Nephron (organoid): Measurements from ENCODE around the gene ZNF654.
"Not testable (repeated sequence)": the region's sequence is repeated elsewhere in the genome, so short reads cannot be mapped to it uniquely, and the experiment has no call there.

ENCODE experiments used
- H3K27ac Mint-ChIP-seq, 3 experiments: 2 replicates each; pipeline ENCODE4 v1.8.0; 2020; ENCODE audit warnings: mixed read lengths in 3 of 3, mild to moderate bottlenecking in 2 of 3, moderate library complexity in 1 of 3
- H3K27me3 Mint-ChIP-seq: 2 replicates; pipeline ENCODE4 v1.8.0; 2021; ENCODE audit warnings: low read depth, mild to moderate bottlenecking, moderate library complexity, mixed read lengths
- H3K36me3 Mint-ChIP-seq: 2 replicates; pipeline ENCODE4 v1.8.0; 2020; ENCODE audit warnings: low read depth, mixed read lengths
- H3K4me1 Mint-ChIP-seq: 2 replicates; pipeline ENCODE4 v1.8.0; 2020; ENCODE audit warnings: mixed read lengths
- H3K4me3 Mint-ChIP-seq, 3 experiments: 2 replicates each; pipeline ENCODE4 v1.8.0; 2020; ENCODE audit warnings: mild to moderate bottlenecking in 3 of 3, mixed read lengths in 3 of 3, moderate library complexity in 2 of 3
- H3K9me3 Mint-ChIP-seq: 2 replicates; pipeline ENCODE4 v1.8.0; 2020; ENCODE audit warnings: mixed read lengths
- CTCF ChIP-seq, 3 experiments: fragments of 200-600 bp; sonication (generic); IDR thresholded peaks; one replicate each; pipeline ENCODE4 v1.5.0; 2021; ENCODE audit warnings: antibody characterized with exemption in 3 of 3; ENCODE audit not compliant: unreplicated experiment in 3 of 3

ZNF654 gene

GRCh38 chr3:88058581-88059379 is at the start of gene ZNF654, which contains the start of gene CGGBP1:
TSS of gene ZNF654 (plus strand) at chr3:88059255. CDS start at chr3:88059320, 65 bp downstream.
TSS of gene CGGBP1 (minus strand) at chr3:88059005. CDS start at chr3:88055976, 3,029 bp downstream.
- Mint-ChIP-seq H3K4me3 (peak within 1 kb of the TSS; percentile 98 to 100 (median 99)), H3K4me1 (peaks cover 49% of the 10 kb centered on the region), H3K9me3 (no peaks in the 10 kb centered on the region), H3K27ac (peak within 1 kb of the TSS; percentile 89 to 97 (median 96)), H3K27me3 (no peaks in the 10 kb centered on the region), H3K36me3 (peaks cover 26% of the 10 kb centered on the region)
- no peak for TF ChIP-seq CTCF (IDR thresholded peaks at IDR 0.05; ENCODE audit: unreplicated experiment in 3 of 3)

GRCh38 chr3:88010810-88011209 is 48.2 kb upstream of the ZNF654 start:
- H3K9me3 Mint-ChIP-seq = no peaks in the 10 kb centered on the region
- H3K27me3 Mint-ChIP-seq = no peaks in the 10 kb centered on the region
- no peak for TF ChIP-seq CTCF (IDR thresholded peaks at IDR 0.05; ENCODE audit: unreplicated experiment in 3 of 3)
- no peaks in the 10 kb centered on the region for H3K4me1 Mint-ChIP-seq
- no peak overlapping the region for H3K27ac Mint-ChIP-seq
- H3K4me3 Mint-ChIP-seq = no peak overlapping the region
- no peaks in the 10 kb centered on the region for H3K36me3 Mint-ChIP-seq

GRCh38 chr3:88013592-88013991 is 45.5 kb upstream of the ZNF654 start:
- Mint-ChIP-seq H3K27ac (no peak overlapping the region), H3K27me3 (no peaks in the 10 kb centered on the region), H3K36me3 (no peaks in the 10 kb centered on the region), H3K9me3 (peaks cover 9% of the 10 kb centered on the region), H3K4me1 (no peaks in the 10 kb centered on the region), H3K4me3 (no peak overlapping the region)
- no peak for TF ChIP-seq CTCF (IDR thresholded peaks at IDR 0.05; ENCODE audit: unreplicated experiment in 3 of 3)

- not testable (repeated sequence) for H3K27ac Mint-ChIP-seq, H3K36me3 Mint-ChIP-seq, H3K4me1 Mint-ChIP-seq, H3K4me3 Mint-ChIP-seq, H3K9me3 Mint-ChIP-seq, H3K27me3 Mint-ChIP-seq
Observed at GRCh38 chr3:88015656-88016055, 43.4 kb upstream of the ZNF654 start.

GRCh38 chr3:88019024-88019423 is 40.0 kb upstream of the ZNF654 start:
- no peak for TF ChIP-seq CTCF (IDR thresholded peaks at IDR 0.05; ENCODE audit: unreplicated experiment in 3 of 3)
- Mint-ChIP-seq H3K36me3 (no peaks in the 10 kb centered on the region), H3K27me3 (no peaks in the 10 kb centered on the region), H3K27ac (no peak overlapping the region), H3K9me3 (peaks cover 9% of the 10 kb centered on the region), H3K4me1 (no peaks in the 10 kb centered on the region), H3K4me3 (no peak overlapping the region)

- Mint-ChIP-seq H3K27me3 (peaks cover 3% of the 10 kb centered on the region), H3K9me3 (peaks cover 14% of the 10 kb centered on the region), H3K4me1 (no peaks in the 10 kb centered on the region), H3K4me3 (no peak overlapping the region), H3K36me3 (no peaks in the 10 kb centered on the region), H3K27ac (no peak overlapping the region)
- TF ChIP-seq CTCF (IDR thresholded peaks at IDR 0.05; ENCODE audit: unreplicated experiment in 3 of 3) = no peak
Observed at GRCh38 chr3:88025001-88025552, 34.0 kb upstream of the ZNF654 start.
